Thyroid gland (tissue), 4 donors: Measurements from ENCODE around the gene PCDHB6.

Experiments used
- POLR2A ChIP-seq, 2 donors: fragments of 450-650 bp; IDR thresholded peaks; one replicate each; pipeline ENCODE4 v1.6.1; 2017; ENCODE audit warnings: antibody characterized with exemption in 2 of 2, mild to moderate bottlenecking in 2 of 2, moderate library complexity in 1 of 2
- TF ChIP-seq, protein P1 (sequence below), 6 experiments: fragments of 200-600 bp in 3 of 6; fragments of 450-650 bp in 3 of 6; sonication (generic) in 3 of 6; IDR thresholded peaks; one replicate each; pipeline ENCODE4 v1.5.1; 2016 to 2019; ENCODE audit warnings: antibody characterized with exemption in 6 of 6, mild to moderate bottlenecking in 2 of 6, inconsistent platforms in 1 of 6, moderate library complexity in 1 of 6

DNA sequence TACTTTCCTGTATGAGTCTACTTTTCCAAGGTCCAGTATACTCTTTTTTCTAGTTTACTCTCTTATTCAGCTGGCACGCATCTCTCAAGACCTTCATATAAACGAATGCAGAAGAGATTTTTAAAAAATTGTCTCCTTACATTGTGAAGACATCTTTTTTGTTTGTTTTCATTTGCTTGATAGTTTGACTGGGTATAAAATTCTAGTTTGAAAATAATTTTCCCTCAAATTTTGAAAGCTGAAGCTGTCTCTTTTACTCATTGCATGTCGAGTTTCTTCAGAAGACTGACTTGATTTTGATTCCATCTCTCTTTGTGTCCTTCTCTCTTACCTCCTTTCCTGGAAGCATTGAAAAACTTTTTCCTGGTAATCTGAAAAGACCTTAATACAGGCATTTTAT, 46.5 kb downstream of the PCDHB6 start:
- TF ChIP-seq, protein P1, sequence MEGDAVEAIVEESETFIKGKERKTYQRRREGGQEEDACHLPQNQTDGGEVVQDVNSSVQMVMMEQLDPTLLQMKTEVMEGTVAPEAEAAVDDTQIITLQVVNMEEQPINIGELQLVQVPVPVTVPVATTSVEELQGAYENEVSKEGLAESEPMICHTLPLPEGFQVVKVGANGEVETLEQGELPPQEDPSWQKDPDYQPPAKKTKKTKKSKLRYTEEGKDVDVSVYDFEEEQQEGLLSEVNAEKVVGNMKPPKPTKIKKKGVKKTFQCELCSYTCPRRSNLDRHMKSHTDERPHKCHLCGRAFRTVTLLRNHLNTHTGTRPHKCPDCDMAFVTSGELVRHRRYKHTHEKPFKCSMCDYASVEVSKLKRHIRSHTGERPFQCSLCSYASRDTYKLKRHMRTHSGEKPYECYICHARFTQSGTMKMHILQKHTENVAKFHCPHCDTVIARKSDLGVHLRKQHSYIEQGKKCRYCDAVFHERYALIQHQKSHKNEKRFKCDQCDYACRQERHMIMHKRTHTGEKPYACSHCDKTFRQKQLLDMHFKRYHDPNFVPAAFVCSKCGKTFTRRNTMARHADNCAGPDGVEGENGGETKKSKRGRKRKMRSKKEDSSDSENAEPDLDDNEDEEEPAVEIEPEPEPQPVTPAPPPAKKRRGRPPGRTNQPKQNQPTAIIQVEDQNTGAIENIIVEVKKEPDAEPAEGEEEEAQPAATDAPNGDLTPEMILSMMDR (IDR thresholded peaks at IDR 0.05): no peak
- no peak for TF ChIP-seq POLR2A (IDR thresholded peaks at IDR 0.05)
